WTC11 (cell line): Measurements from ENCODE around the gene MGAT5B.

ENCODE experiments used
- CBFB ChIP-seq: sonication (generic); formaldehyde crosslinking; IDR thresholded peaks from 2 replicates; pipeline ENCODE4 v1.8.1; 2022; ENCODE audit warnings: mild to moderate bottlenecking, low read depth, missing genetic modification reagents
- ETV6 ChIP-seq: sonication (generic); formaldehyde crosslinking; IDR thresholded peaks from 2 replicates; pipeline ENCODE4 v1.8.1; 2022; ENCODE audit warnings: mild to moderate bottlenecking, missing genetic modification reagents
- FOXK1 ChIP-seq: sonication (generic); formaldehyde crosslinking; IDR thresholded peaks from 2 replicates; pipeline ENCODE4 v1.8.0; 2022; ENCODE audit warnings: mild to moderate bottlenecking, moderate library complexity, missing genetic modification reagents
- GABPB1 ChIP-seq: sonication (generic); formaldehyde crosslinking; IDR thresholded peaks from 2 replicates; pipeline ENCODE4 v1.8.1; 2023; ENCODE audit warnings: mild to moderate bottlenecking, missing genetic modification reagents
- JUN ChIP-seq: sonication (generic); formaldehyde crosslinking; IDR thresholded peaks from 2 replicates; pipeline ENCODE4 v1.8.0; 2023; ENCODE audit warnings: mild to moderate bottlenecking, missing genetic modification reagents
- NFE2L1 ChIP-seq: sonication (generic); formaldehyde crosslinking; IDR thresholded peaks from 2 replicates; pipeline ENCODE4 v1.8.1; 2023; ENCODE audit warnings: missing genetic modification reagents
- PREB ChIP-seq: sonication (generic); formaldehyde crosslinking; IDR thresholded peaks from 2 replicates; pipeline ENCODE4 v1.8.1; 2022; ENCODE audit warnings: mild to moderate bottlenecking, missing genetic modification reagents, moderate library complexity, borderline replicate concordance
- SMAD3 ChIP-seq: sonication (generic); formaldehyde crosslinking; IDR thresholded peaks from 2 replicates; pipeline ENCODE4 v1.8.0; 2022; ENCODE audit warnings: missing genetic modification reagents, mild to moderate bottlenecking, borderline replicate concordance
- SMAD4 ChIP-seq: sonication (generic); formaldehyde crosslinking; IDR thresholded peaks from 2 replicates; pipeline ENCODE4 v1.8.0; 2022; ENCODE audit warnings: mild to moderate bottlenecking, missing genetic modification reagents
- ZNF317 ChIP-seq: sonication (generic); formaldehyde crosslinking; IDR thresholded peaks from 2 replicates; pipeline ENCODE4 v1.8.1; 2023; ENCODE audit warnings: low read depth, mild to moderate bottlenecking, moderate library complexity, missing genetic modification reagents, borderline replicate concordance
- TF ChIP-seq, protein P1 (sequence below): sonication (generic); formaldehyde crosslinking; IDR thresholded peaks from 2 replicates; pipeline ENCODE4 v1.8.1; 2023; ENCODE audit warnings: mild to moderate bottlenecking, missing genetic modification reagents, moderate library complexity
- TF ChIP-seq, protein P2 (sequence below): sonication (generic); formaldehyde crosslinking; IDR thresholded peaks from 2 replicates; pipeline ENCODE4 v1.8.1; 2022; ENCODE audit warnings: missing genetic modification reagents, borderline replicate concordance
- TF ChIP-seq, protein P3 (sequence below): fragments of 200-600 bp; IDR thresholded peaks from 2 replicates; pipeline ENCODE4 v1.8.0; 2022; ENCODE audit warnings: antibody characterized with exemption

DNA sequence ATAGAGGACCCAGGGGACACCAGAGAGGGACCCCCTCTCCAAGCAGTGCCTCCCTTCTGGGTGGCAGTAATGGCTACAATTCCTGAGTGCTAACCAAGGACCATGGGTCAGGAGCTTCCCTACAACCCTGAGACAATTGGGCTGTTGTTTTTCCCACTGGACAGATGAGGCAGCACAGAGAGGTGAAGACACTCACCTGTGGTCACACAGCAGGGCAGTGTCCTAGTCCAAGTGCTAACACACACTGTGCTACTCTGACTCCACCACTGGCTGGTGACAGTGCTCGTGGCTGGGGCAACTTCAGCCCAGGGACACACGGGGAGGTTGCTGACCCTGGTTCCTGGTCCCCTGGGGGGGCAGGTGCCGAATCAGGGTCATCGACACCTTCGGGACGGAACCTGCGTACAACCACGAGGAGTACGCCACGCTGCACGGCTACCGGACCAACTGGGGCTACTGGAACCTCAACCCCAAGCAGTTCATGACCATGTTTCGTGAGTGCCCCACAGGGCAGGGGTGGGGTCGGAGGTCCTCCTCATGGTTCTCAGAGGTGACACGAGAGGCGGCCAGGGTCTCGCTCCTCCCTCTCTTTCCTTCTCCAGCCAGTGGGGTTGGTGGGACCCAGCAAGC is 58.1 kb downstream of the MGAT5B start:
- TF ChIP-seq, protein P1, sequence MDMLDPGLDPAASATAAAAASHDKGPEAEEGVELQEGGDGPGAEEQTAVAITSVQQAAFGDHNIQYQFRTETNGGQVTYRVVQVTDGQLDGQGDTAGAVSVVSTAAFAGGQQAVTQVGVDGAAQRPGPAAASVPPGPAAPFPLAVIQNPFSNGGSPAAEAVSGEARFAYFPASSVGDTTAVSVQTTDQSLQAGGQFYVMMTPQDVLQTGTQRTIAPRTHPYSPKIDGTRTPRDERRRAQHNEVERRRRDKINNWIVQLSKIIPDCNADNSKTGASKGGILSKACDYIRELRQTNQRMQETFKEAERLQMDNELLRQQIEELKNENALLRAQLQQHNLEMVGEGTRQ (CRISPR knock-in tag), result no peak
- TF ChIP-seq SMAD3 (CRISPR knock-in tag), result no peak
- TF ChIP-seq, protein P2, sequence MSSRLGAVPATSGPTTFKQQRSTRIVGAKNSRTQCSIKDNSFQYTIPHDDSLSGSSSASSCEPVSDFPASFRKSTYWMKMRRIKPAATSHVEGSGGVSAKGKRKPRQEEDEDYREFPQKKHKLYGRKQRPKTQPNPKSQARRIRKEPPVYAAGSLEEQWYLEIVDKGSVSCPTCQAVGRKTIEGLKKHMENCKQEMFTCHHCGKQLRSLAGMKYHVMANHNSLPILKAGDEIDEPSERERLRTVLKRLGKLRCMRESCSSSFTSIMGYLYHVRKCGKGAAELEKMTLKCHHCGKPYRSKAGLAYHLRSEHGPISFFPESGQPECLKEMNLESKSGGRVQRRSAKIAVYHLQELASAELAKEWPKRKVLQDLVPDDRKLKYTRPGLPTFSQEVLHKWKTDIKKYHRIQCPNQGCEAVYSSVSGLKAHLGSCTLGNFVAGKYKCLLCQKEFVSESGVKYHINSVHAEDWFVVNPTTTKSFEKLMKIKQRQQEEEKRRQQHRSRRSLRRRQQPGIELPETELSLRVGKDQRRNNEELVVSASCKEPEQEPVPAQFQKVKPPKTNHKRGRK (CRISPR knock-in tag), result no peak
- no peak for TF ChIP-seq PREB
- TF ChIP-seq ZNF317 (CRISPR knock-in tag), result no peak
- TF ChIP-seq, protein P3, sequence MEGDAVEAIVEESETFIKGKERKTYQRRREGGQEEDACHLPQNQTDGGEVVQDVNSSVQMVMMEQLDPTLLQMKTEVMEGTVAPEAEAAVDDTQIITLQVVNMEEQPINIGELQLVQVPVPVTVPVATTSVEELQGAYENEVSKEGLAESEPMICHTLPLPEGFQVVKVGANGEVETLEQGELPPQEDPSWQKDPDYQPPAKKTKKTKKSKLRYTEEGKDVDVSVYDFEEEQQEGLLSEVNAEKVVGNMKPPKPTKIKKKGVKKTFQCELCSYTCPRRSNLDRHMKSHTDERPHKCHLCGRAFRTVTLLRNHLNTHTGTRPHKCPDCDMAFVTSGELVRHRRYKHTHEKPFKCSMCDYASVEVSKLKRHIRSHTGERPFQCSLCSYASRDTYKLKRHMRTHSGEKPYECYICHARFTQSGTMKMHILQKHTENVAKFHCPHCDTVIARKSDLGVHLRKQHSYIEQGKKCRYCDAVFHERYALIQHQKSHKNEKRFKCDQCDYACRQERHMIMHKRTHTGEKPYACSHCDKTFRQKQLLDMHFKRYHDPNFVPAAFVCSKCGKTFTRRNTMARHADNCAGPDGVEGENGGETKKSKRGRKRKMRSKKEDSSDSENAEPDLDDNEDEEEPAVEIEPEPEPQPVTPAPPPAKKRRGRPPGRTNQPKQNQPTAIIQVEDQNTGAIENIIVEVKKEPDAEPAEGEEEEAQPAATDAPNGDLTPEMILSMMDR, result no peak
- TF ChIP-seq SMAD4 (CRISPR knock-in tag), result no peak
- no peak for TF ChIP-seq FOXK1
- no peak for TF ChIP-seq NFE2L1 (CRISPR knock-in tag)
- TF ChIP-seq CBFB (CRISPR knock-in tag), result no peak
- TF ChIP-seq JUN, result no peak
- no peak for TF ChIP-seq GABPB1
- TF ChIP-seq ETV6, result no peak
